HG03139 (cell line): ENCODE data around the gene HSD3B2.

Experiments
- ATAC-seq: cut with Tn5 transposase; IDR thresholded peaks from one replicate; pipeline ENCODE4 v1.9.1; 2021; ENCODE audit not compliant: unreplicated experiment

HSD3B2 gene

GRCh38 chr1:119396982-119397381 lies 18.0 kb upstream of the HSD3B2 start:
- no peak for ATAC-seq

DNA sequence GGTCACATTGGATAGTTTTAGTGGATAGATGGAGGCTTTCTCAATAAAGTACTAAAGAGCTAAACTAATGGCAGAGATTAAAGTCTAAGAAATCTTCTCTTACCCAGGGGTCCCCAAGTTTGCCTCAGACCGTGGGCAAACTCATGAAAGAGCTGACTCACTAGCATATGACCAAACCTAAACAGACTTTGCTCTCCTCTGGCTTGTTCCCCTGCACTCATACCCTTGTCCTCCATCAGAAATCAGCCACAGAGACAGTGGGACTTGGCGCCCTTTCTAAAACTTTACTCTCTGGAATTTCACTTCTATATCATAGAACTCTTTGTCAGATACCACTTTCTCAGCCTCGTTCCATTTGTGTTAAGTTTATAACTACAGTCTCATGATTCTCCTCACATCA lies 17.0 kb upstream of the HSD3B2 start:
- no peak for ATAC-seq

DNA sequence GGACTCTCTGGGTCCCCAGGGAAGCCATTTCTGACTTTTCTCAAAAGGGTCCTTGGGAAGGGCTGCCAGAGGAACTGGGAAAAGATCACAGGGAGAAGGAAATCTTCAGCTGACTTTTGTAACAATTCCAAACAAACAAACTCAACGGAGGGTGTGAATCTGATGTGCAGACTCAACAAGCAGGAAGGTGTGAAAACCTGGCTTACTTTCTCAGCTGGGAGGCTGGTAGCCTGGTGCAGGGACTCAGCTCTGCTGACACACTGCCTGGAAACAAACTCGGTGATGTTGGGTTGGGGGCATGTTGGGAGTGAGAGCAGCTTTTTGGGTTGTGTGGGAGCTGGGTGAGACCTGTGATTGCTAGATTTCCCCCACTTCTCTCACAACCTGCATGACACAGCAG lies 10.2 kb upstream of the HSD3B2 start:
- no peak for ATAC-seq

- no peak for ATAC-seq
Measured at GRCh38 chr1:119409731-119410130, 5.2 kb upstream of the HSD3B2 start.

DNA sequence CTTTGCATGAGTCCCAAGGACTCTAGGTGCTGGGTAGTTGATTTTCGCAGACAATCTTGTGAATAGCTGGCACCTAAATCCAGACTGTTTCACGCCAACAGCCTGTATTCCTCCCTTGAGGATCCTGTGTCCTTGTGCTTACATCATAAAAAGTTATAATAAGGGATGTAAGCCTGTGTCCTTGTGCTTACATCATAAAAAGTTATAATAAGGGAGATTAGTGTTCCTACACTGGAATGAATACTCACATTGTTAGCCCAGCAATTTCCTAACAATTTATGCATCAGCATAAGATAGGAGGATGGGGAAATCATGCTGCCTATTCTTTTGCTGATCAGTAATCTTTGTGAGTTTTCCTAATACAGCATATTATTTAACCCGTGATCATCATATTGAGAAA lies 4.0 kb upstream of the HSD3B2 start:
- ATAC-seq, result no peak

GRCh38 chr1:119416006-119416640 lies 1.2 kb downstream of the HSD3B2 start:
- ATAC-seq, result no peak

DNA sequence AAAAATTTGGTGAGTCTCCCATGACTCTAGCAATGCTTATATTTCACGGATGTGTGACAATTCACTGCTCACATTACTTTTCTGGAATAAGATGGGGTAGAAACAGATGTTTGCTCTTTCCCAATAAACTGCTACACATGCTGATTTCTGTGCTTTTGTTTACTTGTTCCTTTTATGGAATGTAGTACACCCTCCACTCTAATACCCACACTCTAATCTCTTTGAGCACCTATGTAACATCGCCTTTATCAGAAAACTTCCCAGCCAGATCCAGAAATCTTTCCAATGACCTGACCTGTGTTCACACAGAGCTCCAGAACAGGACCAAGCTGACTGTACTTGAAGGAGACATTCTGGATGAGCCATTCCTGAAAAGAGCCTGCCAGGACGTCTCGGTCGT lies 4.2 kb downstream of the HSD3B2 start:
- no peak for ATAC-seq

- ATAC-seq, result no peak
Measured at GRCh38 chr1:119420638-119421037, 5.7 kb downstream of the HSD3B2 start.

- no peak for ATAC-seq
Measured at GRCh38 chr1:119422631-119423030, 7.7 kb downstream of the HSD3B2 start.

- no peak for ATAC-seq
Measured at GRCh38 chr1:119428991-119429390, 14.0 kb downstream of the HSD3B2 start.

GRCh38 chr1:119429687-119430086 lies 14.7 kb downstream of the HSD3B2 start:
- ATAC-seq, result no peak

GRCh38 chr1:119430486-119430885 lies 15.5 kb downstream of the HSD3B2 start:
- no peak for ATAC-seq

DNA sequence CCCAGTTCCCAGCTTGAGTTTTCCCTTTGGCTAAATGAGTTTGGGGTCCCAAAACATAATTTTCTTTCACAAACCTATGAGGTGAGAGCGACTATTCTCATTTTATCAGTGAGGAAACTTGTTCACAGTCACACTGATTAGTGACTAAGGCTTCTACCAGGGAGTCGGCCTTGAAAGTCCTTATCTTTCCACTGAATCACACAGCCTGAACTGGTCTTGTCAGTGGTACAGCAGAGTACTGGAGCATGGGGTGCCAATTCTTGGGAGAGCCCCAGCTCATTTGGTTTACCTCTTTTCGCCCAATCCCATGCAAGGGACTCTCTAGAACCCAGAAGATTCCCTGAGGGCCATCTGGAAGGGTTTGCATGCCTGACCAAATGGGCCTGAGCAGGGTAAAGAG lies 16.9 kb downstream of the HSD3B2 start:
- no peak for ATAC-seq

- ATAC-seq, result no peak
Measured at GRCh38 chr1:119435052-119435451, 20.1 kb downstream of the HSD3B2 start.

DNA sequence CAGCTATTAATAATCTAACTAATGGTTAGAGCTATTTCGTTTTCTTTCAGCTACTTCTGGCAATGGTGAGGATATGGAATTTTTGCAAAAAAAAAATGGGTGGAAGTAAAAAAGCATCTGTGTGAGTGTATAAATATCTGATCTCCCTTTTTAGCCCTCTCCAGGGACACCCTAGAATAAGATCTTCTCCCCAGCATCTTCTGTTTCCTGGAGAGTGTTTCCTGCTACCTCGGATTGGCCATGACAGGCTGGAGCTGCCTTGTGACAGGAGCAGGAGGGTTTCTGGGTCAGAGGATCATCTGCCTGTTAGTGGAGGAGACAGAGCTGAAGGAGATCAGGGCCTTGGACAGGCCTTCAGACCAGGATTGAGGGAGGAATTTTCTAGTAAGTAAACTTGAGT lies 23.8 kb downstream of the HSD3B2 start:
- ATAC-seq, result no peak

GRCh38 chr1:119440721-119441307 lies 25.9 kb downstream of the HSD3B2 start:
- no peak for ATAC-seq

DNA sequence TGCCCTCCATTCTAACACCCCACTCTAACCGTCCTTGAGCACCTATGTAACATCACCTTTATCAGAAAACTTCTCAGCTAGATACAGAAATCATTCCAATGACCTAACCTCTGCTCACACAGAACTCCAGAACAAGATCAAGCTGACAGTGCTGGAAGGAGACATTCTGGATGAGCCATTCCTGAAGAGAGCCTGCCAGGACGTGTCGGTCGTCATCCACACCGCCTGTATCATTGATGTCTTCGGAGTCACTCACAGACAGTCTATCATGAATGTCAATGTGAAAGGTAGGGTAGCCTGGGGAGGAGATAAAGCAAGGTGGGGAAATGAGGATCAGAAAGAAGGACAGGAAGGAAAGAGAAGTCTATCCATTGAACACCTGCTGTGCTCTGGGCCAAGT lies 27.8 kb downstream of the HSD3B2 start:
- no peak for ATAC-seq

GRCh38 chr1:119446321-119446720 lies 31.4 kb downstream of the HSD3B2 start:
- no peak for ATAC-seq

DNA sequence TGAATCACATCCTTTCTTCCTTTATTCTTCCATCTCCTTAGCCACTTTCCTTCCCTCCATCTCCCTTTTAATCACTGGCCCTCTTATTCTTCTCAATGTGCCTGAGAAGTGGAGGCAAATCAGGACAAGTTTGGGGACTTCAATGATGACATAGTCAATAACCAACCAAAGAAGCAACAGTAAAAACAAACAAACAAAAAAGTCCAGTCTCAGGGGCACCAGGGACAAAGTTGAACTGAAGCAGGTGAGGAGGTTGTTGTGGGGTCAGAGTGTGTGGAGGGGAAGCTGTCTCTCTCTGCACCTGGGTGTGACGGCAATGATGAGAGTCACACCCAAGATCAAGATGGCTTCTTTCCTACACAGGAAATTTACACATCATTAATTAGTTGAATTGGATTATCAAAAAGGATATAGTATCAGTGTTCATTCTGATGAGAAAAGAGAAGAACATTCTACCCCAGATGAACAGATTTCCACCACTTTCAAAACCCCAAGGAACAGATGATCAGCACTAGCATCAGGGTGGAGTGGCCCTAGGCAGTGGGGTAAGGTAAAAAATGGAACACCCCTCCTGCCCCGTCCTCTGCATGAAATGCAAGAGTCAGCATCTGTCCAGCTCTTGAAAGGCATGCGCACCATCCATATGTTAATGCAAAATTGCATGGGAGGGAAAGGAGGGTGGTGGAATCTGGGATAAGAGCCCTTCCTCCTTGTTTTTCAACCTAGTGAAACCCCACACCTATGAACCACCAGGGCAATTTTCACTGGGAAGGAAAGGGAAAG lies 32.6 kb downstream of the HSD3B2 start:
- no peak for ATAC-seq

DNA sequence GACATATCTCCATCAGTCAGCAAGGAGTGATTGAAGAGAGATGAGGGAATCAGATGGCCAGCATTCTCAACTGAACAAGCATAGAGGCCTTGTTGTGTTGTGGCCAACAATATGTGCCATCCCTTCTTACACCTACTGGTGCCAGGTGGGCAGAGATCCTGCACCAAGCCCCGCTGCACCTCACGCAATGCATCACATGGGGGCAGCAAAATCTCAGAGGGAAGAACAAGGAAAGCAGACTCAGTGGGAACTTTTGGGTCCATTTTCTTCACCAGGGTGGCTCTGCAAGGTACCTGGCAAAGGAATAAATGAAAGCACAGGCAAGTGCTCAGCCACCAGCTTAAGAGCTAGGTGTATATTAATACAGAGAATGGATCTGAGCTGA lies 33.2 kb downstream of the HSD3B2 start:
- ATAC-seq, result no peak

DNA sequence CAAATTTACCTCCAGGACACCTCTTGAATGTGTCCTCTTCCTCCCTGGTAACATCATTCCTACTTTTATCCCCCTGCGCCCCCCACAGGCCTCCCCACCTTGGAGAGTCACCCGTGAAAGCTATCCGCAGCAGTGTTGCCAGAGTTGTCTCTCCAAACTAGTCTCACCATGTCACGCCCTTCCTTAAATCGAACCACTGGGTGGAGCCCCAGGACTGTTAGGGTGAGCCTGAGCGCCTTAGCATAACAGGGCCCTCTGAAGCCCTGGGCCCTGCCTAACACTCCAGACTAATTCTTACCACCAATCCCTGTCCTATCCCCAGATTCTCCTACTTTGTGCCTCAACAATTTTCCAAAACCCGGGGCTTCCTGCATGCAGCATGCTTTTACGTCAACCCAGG lies 35.0 kb downstream of the HSD3B2 start:
- ATAC-seq, result no peak

DNA sequence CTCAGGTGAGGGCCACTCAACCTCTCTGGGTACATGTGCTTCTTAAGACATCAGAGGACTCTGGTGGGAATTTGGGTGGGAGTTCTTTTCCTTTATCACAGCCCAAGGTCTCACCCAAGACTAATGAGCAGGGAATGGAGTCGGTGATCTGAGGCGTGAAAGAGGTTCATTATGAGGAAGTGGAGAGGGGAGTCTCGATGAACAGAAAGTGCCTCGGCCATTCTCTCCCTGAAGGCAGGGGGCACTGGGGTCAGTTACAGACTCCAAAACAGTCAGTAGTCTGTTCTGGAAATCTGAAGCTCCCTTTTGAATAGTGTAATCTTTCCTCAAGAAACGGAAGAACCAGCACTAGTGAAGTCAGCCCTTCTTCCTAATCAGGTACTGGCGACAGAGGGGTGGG lies 36.2 kb downstream of the HSD3B2 start:
- no peak for ATAC-seq
